Measurements from ENCODE around the gene SCUBE1. TPM values are rescaled to one million over a fixed set of nuclear protein-coding genes. Genes with fewer than 3 reads are reported as not detected.

Gene SCUBE1
- total and polyA plus RNA-seq, 2 of the 8 experiments (the other 6 are each of a cell fraction or from before 2014, with no cell fraction given), result 2.3 to 4.9 TPM

DNA sequence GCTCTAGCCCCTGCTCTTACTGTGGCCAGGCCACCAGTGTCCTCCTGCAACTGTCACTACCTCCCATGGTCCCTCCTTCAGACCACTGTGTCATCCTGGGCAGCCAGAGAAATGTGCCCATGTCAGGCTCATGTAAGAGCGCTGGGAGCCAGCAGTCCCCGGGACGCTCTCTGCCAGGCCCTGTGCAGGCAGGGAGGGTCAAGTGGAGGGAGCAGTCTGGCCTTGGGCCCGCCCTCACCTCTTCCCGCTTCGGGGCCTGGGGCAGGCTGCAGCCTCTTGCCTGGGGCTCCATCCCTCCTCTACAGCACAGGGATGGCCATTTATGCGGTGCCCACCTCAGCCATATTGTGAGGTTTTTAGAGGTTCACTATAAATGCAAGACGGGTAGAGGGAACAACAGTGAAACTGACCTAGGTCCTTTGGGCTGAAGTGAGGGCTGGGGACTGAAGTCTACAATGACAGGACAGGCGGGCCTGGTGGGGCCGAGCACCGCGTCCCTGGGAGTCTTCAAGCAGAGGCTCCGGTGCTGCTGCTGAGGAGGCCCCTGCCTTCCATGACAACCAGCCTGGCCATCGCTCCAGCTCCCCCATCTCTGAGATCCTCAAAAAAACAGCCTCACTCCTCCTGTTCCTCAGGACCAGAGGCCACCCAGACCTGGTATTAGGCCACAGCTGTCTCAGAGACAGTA is 101.3 kb downstream of the SCUBE1 start:
- no peak overlapping the region for H3K14ac ChIP-seq (ENCODE audit: insufficient read length)
- FAIRE-seq, result no peak
- H3K79me2 ChIP-seq (ENCODE audit: control insufficient read depth in 1 of 2, insufficient read depth in 2 of 2, low read length in 2 of 2), result no peaks in the 10 kb centered on the region
- H4K8ac ChIP-seq (ENCODE audit: extremely low read depth, insufficient read depth, low read length), result no peak overlapping the region; the same call in 1 of the 2 replicates
- H4K5ac ChIP-seq (ENCODE audit: insufficient read length, low read depth, low read length), result no peak overlapping the region
- H3K4me3 ChIP-seq (ENCODE audit: extremely low read depth in 1 of 4, insufficient read depth in 2 of 4, low read depth in 3 of 4, low read length in 4 of 4), result no peak overlapping the region
- no peak overlapping the region for H2BK5ac ChIP-seq (ENCODE audit: low read depth, low read length)
- no peak overlapping the region for H2BK12ac ChIP-seq (ENCODE audit: low read depth, low read length)
- POLR2A ChIA-PET (ENCODE audit: partially characterized antibody), result no interaction called here
- 85% methylated on average over 14 of the region's 14 CpGs; no CpG with 5 or more reads in 1 of the 2 experiments for WGBS, 2 experiments (ENCODE audit: extremely low coverage in 1 of 2, insufficient coverage in 1 of 2, insufficient read length in 1 of 2, insufficient replicate concordance in 2 of 2, low coverage in 1 of 2, low lambda C conversion rate in 2 of 2, missing lambda C conversion rate in 1 of 2)
- no peaks in the 10 kb centered on the region for H3K23me2 ChIP-seq (ENCODE audit: low read depth, low read length)
- H3K27ac ChIP-seq (ENCODE audit: low read depth, low read length), result no peak overlapping the region
- H3K18ac ChIP-seq (ENCODE audit: extremely low read depth, low read length), result no peak overlapping the region
- no peak overlapping the region for H2BK120ac ChIP-seq (replicated peaks; ENCODE audit: low read depth, low read length)
- H2AK5ac ChIP-seq (ENCODE audit: low read depth, low read length), result no peak overlapping the region
- H4K91ac ChIP-seq (replicated peaks; ENCODE audit: insufficient read length, low read length), result no peak overlapping the region
- H3K9me3 ChIP-seq (ENCODE audit: insufficient read depth in 2 of 2, low read depth in 1 of 2, low read length in 1 of 2), result no peaks in the 10 kb centered on the region
- H3K27me3 ChIP-seq (replicated peaks in 1 of 4; ENCODE audit: control insufficient read depth in 3 of 4, extremely low read depth in 1 of 4, insufficient read depth in 3 of 4, low read length in 3 of 4), result no peaks in the 10 kb centered on the region
- no peak overlapping the region for H2AFZ ChIP-seq (ENCODE audit: low read length)
- no peaks in the 10 kb centered on the region for H3K79me1 ChIP-seq (ENCODE audit: low read depth, low read length)
- no peak overlapping the region for H3K4ac ChIP-seq (replicated peaks; ENCODE audit: insufficient read length, low read depth, low read length)
- no peaks in the 10 kb centered on the region for H4K20me1 ChIP-seq (replicated peaks in 1 of 2; ENCODE audit: control insufficient read depth in 1 of 2, insufficient read depth in 2 of 2, low read length in 2 of 2)
- DNase-seq (ENCODE audit: low read depth in 1 of 2, low spot score in 2 of 2), result no peak
- H3K9ac ChIP-seq (replicated peaks in 1 of 4; ENCODE audit: extremely low read depth in 1 of 4, low read depth in 3 of 4, low read length in 3 of 4), result no peak overlapping the region
- H2BK15ac ChIP-seq (ENCODE audit: low read length), result no peak overlapping the region
- CTCF ChIA-PET (ENCODE audit: partially characterized antibody), result interaction anchor here (0.6 to 26.8 kb wide), 5 partner anchors 10 to 537 kb away, joined by 3 to 388 read pairs (median 17); no protein-coding TSS in a partner anchor
- H3K4me1 ChIP-seq (replicated peaks in 1 of 4; ENCODE audit: control insufficient read depth in 3 of 4, insufficient read depth in 4 of 4, low read length in 3 of 4), result no peaks in the 10 kb centered on the region; a peak in 1 of 7 replicates
- no peak overlapping the region for H3K4me2 ChIP-seq (ENCODE audit: insufficient read depth in 1 of 2, low read depth in 2 of 2, low read length in 2 of 2)
- H3K56ac ChIP-seq (replicated peaks; ENCODE audit: insufficient read length, low read depth, low read length), result no peak overlapping the region
- H3K23ac ChIP-seq (ENCODE audit: insufficient read length), result no peak overlapping the region
- no peaks in the 10 kb centered on the region for H3K36me3 ChIP-seq (ENCODE audit: control insufficient read depth in 2 of 4, insufficient read depth in 4 of 4, low read length in 3 of 4)
- H2BK20ac ChIP-seq (ENCODE audit: low read length), result no peak overlapping the region
- no peak for TF ChIP-seq SAP30 (IDR thresholded peaks at IDR 0.05; ENCODE audit: insufficient read depth, insufficient replicate concordance, low read length)
- TF ChIP-seq POU5F1 (IDR thresholded peaks at IDR 0.05; ENCODE audit: low read depth, low read length), result no peak
- no peak for TF ChIP-seq EGR1 (IDR thresholded peaks at IDR 0.05; ENCODE audit: borderline replicate concordance, low read depth, low read length)
- no peak for TF ChIP-seq SIRT6 (IDR thresholded peaks at IDR 0.05; ENCODE audit: low read length)
- TF ChIP-seq MAX (IDR thresholded peaks at IDR 0.05), result no peak
- TF ChIP-seq RXRA (IDR thresholded peaks at IDR 0.05; ENCODE audit: insufficient read depth, low read depth, low read length), result no peak
- TF ChIP-seq CREB1 (IDR thresholded peaks at IDR 0.05), result no peak
- TF ChIP-seq CEBPB (IDR thresholded peaks at IDR 0.05; ENCODE audit: low read depth, low read length), result no peak
- no peak for TF ChIP-seq PHF8 (conservative IDR thresholded peaks at IDR 0.05; ENCODE audit: low read depth, low read length)
- TF ChIP-seq KDM4A (IDR thresholded peaks at IDR 0.05; ENCODE audit: low read depth, low read length, severe bottlenecking), result no peak
- no peak for TF ChIP-seq GTF2F1 (IDR thresholded peaks at IDR 0.05; ENCODE audit: borderline replicate concordance, low read depth, low read length)
- no peak for TF ChIP-seq ASH2L (IDR thresholded peaks at IDR 0.05; ENCODE audit: low read length)
- TF ChIP-seq RNF2 (IDR thresholded peaks at IDR 0.05; ENCODE audit: borderline replicate concordance, low read depth, low read length, missing control alignments, poor library complexity, severe bottlenecking), result no peak
- TF ChIP-seq BACH1 (IDR thresholded peaks at IDR 0.05; ENCODE audit: low read length), result no peak
